Fibroblast of pulmonary artery (primary cell): ENCODE measurements around the gene ZNF316.

ENCODE experiments used
- DNase-seq: peaks from one replicate; pipeline ENCODE4 v3.0.0-alpha.2; 2010; ENCODE audit warnings: low read depth
- H3K4me3 ChIP-seq: replicated peaks from 2 replicates; pipeline ENCODE4 v1.5.1; 2011; ENCODE audit warnings: low read depth, mild to moderate bottlenecking, control low read depth, low read length, moderate library complexity
- CTCF ChIP-seq: IDR thresholded peaks from 2 replicates; pipeline ENCODE4 v1.5.1; 2011; ENCODE audit warnings: mild to moderate bottlenecking, control low read depth, low read length, inconsistent platforms; ENCODE audit errors: missing control alignments

Gene ZNF316

GRCh38 chr7:6604458-6604857, 32.7 kb upstream of the ZNF316 start:
- no peak for TF ChIP-seq CTCF
- no peak for DNase-seq
- no peak overlapping the region for H3K4me3 ChIP-seq

DNA sequence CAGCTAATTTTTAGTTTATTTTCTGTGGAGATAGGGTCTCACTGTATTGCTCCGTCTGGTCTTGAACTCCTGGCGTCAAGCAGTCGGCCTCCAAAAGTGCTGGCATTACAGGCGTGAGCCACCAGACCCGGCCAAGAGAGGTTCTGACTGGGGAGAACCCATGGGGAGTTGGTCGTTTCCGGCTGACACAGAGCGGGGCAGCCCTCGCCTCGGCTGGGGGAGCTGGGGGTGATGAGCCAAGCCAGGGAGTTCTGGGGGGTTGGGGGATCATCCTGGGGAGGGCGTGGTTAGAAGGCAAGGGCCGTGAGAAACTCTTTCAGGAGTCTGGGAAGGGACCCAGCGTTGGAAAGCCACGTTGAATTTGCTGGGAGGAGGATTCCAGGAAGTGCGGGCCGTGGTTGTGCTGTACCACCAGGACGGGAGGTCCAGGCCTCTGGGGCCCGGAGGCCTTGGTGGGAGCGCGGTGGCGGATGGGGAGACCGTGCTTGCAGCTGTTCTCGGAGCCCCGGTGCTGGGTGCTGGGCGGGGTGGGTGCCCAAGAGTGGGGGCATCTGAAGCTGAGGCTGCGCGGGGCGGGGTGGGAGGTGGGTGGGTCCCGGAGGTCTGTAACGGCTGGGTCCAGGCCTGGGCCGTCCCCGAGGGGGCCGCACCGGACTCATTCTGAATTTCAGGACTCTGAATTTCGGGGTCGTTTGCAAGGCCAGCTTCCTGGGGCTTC, 30.1 kb upstream of the ZNF316 start:
- no peak for DNase-seq
- no peak for TF ChIP-seq CTCF
- H3K4me3 ChIP-seq: no peak overlapping the region

DNA sequence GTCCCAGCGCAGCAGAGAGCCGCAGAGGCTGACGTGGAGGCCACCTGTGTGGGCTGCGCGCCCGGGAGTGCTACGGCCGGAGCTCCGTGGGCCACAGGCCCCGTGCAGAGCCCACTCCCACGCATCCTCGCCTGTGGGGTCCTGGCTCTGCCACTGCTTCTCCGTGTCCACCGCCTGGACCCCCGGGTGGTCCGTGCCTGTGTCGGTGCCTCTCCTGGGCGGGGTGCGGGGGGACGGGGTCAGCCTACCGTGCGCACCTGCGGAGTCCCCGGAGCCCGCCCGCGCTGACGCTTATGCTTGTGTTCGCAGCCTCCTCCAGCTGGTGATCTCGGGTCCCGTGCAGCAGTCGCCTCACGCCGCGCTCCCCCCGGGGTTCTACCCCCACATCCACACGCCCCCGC, 29.5 kb upstream of the ZNF316 start:
- DNase-seq: no peak
- H3K4me3 ChIP-seq: no peak overlapping the region
- TF ChIP-seq CTCF: no peak

DNA sequence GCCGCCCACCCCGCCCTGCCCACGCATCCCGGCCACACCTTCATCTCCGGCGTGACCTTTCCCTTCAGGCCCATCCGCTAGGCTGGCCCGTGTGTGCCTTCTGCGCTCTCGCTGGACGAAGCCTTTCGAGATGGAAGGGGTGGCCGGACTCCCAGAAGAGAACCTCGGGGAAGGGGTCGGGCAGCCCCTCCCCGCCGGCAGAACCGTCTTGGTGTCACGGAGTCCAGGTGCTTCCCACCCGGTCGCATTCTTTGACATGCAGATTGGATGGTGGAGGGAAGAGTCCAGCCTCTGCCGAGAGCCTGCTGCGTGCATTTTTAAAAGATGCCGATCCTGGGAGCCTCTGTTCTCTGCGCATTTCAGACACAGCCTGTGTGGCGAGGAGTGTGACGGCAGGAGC, 29.0 kb upstream of the ZNF316 start:
- no peak overlapping the region for H3K4me3 ChIP-seq
- no peak for DNase-seq
- no peak for TF ChIP-seq CTCF

- TF ChIP-seq CTCF: no peak
- H3K4me3 ChIP-seq: no peak overlapping the region
- DNase-seq: no peak
These were observed 28.3 kb upstream of the ZNF316 start for GRCh38 chr7:6608794-6609193.

DNA sequence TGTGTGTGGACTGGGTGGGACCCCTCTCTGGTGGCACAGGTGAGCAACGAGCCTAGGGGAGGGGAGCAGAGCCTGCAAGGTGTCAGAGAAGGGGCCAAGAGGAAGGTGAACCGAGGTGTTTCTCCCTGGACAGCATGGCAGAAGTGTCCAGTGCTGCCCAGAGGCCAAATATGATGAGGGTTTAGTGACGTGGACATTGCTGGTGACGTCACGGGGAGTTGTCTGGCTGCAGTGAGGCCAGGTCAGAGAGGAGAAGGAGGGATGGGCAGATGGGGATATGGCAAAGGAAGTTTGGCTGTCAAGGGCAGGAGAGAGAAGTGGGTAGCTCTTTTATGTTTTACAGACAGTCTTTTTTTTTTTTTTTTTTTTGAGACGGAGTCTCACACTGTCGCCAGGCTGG, 24.3 kb upstream of the ZNF316 start:
- H3K4me3 ChIP-seq: no peak overlapping the region
- no peak for DNase-seq
- no peak for TF ChIP-seq CTCF

DNA sequence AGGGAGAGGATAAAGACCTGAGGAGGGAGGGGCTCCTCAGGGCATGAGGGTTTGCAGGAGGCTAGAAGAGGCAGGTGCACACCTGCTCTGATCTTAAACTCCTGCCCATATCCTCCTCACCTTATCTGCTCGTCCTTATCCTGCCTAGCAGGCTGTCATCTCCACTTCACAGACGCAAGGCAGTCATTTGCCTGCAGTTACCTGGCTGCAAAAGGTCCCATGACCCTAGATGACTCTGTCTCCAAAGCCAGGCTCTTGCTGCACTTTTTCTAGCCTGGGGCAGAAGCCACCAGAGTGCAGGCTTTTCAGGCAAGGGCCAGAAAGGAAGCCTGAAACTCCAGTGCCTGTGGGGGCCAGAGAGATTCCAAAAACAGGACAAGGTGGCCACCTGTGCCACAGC, 23.4 kb upstream of the ZNF316 start:
- DNase-seq: no peak
- TF ChIP-seq CTCF: no peak
- H3K4me3 ChIP-seq: no peak overlapping the region
